Parathyroid adenoma (tissue), 2 donors: Measurements from ENCODE around the gene SSTR4.

Source experiments
- H2AFZ ChIP-seq: fragments of 300-600 bp; sonication (generic); one replicate; pipeline ENCODE4 v1.7.0; 2017; ENCODE audit warnings: antibody characterized with exemption, mild to moderate bottlenecking
- H3K27ac ChIP-seq: fragments of 300-600 bp; sonication (generic); one replicate; pipeline ENCODE4 v1.7.0; 2017
- H3K27me3 ChIP-seq: fragments of 300-600 bp; sonication (generic); one replicate; pipeline ENCODE4 v1.7.0; 2017; ENCODE audit warnings: low read length; ENCODE audit not compliant: control insufficient read depth, insufficient read depth
- H3K36me3 ChIP-seq: fragments of 300-600 bp; sonication (generic); one replicate; pipeline ENCODE4 v1.7.0; 2017; ENCODE audit warnings: low read length; ENCODE audit not compliant: control insufficient read depth, insufficient read depth
- H3K4me1 ChIP-seq: fragments of 300-600 bp; sonication (generic); one replicate; pipeline ENCODE4 v1.7.0; 2017; ENCODE audit warnings: control low read depth
- H3K4me2 ChIP-seq: fragments of 300-600 bp; sonication (generic); one replicate; pipeline ENCODE4 v1.7.0; 2017; ENCODE audit warnings: low read length
- H3K4me3 ChIP-seq: fragments of 300-600 bp; sonication (generic); one replicate; pipeline ENCODE4 v1.7.0; 2017; ENCODE audit warnings: low read depth, low read length
- H3K79me2 ChIP-seq: fragments of 300-600 bp; sonication (generic); one replicate; pipeline ENCODE4 v1.7.0; 2017; ENCODE audit warnings: control low read depth
- H3K9ac ChIP-seq: fragments of 300-600 bp; sonication (generic); one replicate; pipeline ENCODE4 v1.7.0; 2017; ENCODE audit warnings: mild to moderate bottlenecking
- H3K9me3 ChIP-seq: fragments of 300-600 bp; sonication (generic); one replicate; pipeline ENCODE4 v1.7.0; 2017; ENCODE audit warnings: low read length; ENCODE audit not compliant: control insufficient read depth
- CTCF ChIP-seq: fragments of 300-600 bp; sonication (generic); IDR thresholded peaks from one replicate; pipeline ENCODE4 v1.7.0; 2017; ENCODE audit warnings: antibody characterized with exemption, mild to moderate bottlenecking
- donor health status: primary hyperparathyroidism.

Gene SSTR4

GRCh38 chr20:23084282-23084844 is 49.3 kb downstream of the SSTR4 start:
- no peak for TF ChIP-seq CTCF
- Histone ChIP-seq H2AFZ (no peak overlapping the region), H3K27ac (peak overlapping the region; percentile 72), H3K79me2 (no peaks in the 10 kb centered on the region), H3K9ac (no peak overlapping the region), H3K27me3 (no peaks in the 10 kb centered on the region), H3K4me2 (peak overlapping the region; percentile 5), H3K36me3 (no peaks in the 10 kb centered on the region), H3K4me1 (no peaks in the 10 kb centered on the region), H3K9me3 (no peaks in the 10 kb centered on the region), H3K4me3 (peak overlapping the region; percentile 28)

GRCh38 chr20:23084845-23085365 is 49.8 kb downstream of the SSTR4 start:
- Histone ChIP-seq H3K9me3 (no peaks in the 10 kb centered on the region), H3K27ac (peak overlapping the region; percentile 72), H3K79me2 (no peaks in the 10 kb centered on the region), H3K4me3 (peak overlapping the region; percentile 36), H3K4me1 (no peaks in the 10 kb centered on the region), H3K27me3 (no peaks in the 10 kb centered on the region), H3K9ac (no peak overlapping the region), H3K36me3 (no peaks in the 10 kb centered on the region), H3K4me2 (no peak overlapping the region), H2AFZ (no peak overlapping the region)
- no peak for TF ChIP-seq CTCF

- no peaks in the 10 kb centered on the region for H3K79me2 ChIP-seq
- H3K4me1 ChIP-seq = no peaks in the 10 kb centered on the region
- no peaks in the 10 kb centered on the region for H3K27me3 ChIP-seq
- H3K36me3 ChIP-seq = no peaks in the 10 kb centered on the region
- no peak overlapping the region for H2AFZ ChIP-seq
- H3K4me3 ChIP-seq = peak overlapping the region; percentile 43
- peak overlapping the region; percentile 29 for H3K4me2 ChIP-seq
- TF ChIP-seq CTCF = no peak
- H3K9ac ChIP-seq = no peak overlapping the region
- H3K27ac ChIP-seq = peak overlapping the region; percentile 84
- H3K9me3 ChIP-seq = no peaks in the 10 kb centered on the region
Observed at GRCh38 chr20:23085436-23086055, 50.4 kb downstream of the SSTR4 start.

GRCh38 chr20:23086056-23086566 is 51.0 kb downstream of the SSTR4 start, which contains the start of gene CD93:
TSS of gene CD93 (minus strand) at chr20:23086324. CDS start at chr20:23086192, 132 bp downstream.
- peak within 1 kb of the TSS; percentile 84 for H3K27ac ChIP-seq
- TF ChIP-seq CTCF = no peak
- no peaks in the 10 kb centered on the region for H3K27me3 ChIP-seq
- no peaks in the 10 kb centered on the region for H3K9me3 ChIP-seq
- H3K36me3 ChIP-seq = no peaks in the 10 kb centered on the region
- no peak within 1 kb of the TSS for H2AFZ ChIP-seq
- H3K9ac ChIP-seq = no peak within 1 kb of the TSS
- no peaks in the 10 kb centered on the region for H3K4me1 ChIP-seq
- no peaks in the 10 kb centered on the region for H3K79me2 ChIP-seq
- peak within 1 kb of the TSS; percentile 43 for H3K4me3 ChIP-seq
- peak within 1 kb of the TSS; percentile 29 for H3K4me2 ChIP-seq
